ENCODE results near the gene PDLIM7. TPM values are rescaled to one million over a fixed set of nuclear protein-coding genes. Genes with fewer than 3 reads are reported as not detected.

The PDLIM7 gene
- total and polyA plus RNA-seq, 2 donors (not counting 3 experiments of a cell fraction or from before 2014, with no cell fraction given), result 314 to 318 TPM

DNA sequence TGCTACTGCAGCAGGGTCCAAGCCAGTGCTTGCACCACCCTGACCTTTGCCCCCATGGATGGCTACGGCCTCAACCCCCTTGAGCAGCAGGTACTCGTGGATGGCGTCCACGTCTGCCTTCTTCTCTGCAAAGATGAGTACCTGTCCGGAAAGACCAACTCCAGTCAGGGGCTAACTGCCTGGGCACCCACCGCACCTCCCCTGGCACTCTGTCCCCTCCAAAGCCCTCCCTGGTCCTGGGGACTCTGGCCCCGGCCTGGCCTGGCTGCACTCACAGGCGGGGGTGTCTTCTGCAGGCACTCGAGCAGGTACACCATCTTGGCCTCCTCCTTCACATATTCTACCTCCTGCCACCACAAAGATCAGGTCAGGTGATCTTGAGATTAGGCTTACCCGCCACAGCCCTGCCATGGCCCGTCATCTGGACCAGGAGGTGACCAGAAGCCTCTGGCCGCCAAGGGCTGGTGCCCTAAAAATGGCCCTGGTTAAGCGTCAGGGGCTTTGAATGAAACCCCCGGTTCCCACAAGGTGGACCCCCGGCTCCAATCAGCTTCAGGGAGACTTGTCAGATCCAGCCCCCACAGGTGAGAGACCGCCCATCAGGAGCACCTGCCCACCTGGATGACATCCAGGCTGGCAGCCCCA is 15.5 kb upstream of the PDLIM7 start:
- no peak for FAIRE-seq

GRCh38 chr5:177511796-177512675 is 14.6 kb upstream of the PDLIM7 start:
- no peaks in the 10 kb centered on the region for H3K27me3 ChIP-seq (ENCODE audit: control insufficient read depth in 2 of 2, insufficient read depth in 2 of 2, low read length in 2 of 2)
- intact Hi-C loops (cut with micrococcal nuclease) (no loop called here), dilution Hi-C loops (cut with MboI; ENCODE audit: extremely low pct_ligation_motif_present, low sequenced_read_pairs) (no loop called here)
- H3K9me3 ChIP-seq (replicated peaks; ENCODE audit: control insufficient read depth, insufficient read depth, low read length), result no peaks in the 10 kb centered on the region
- no peak for FAIRE-seq
- H3K4me2 ChIP-seq (ENCODE audit: insufficient read depth, low read length), result no peak overlapping the region
- H4K20me1 ChIP-seq (replicated peaks; ENCODE audit: control insufficient read depth, extremely low read depth, insufficient read depth, low read length), result no peaks in the 10 kb centered on the region
- no peak for DNase-seq (ENCODE audit: low read depth, low spot score)
- H2AFZ ChIP-seq (ENCODE audit: low read depth, low read length), result no peak overlapping the region
- TF ChIP-seq GATA2 (IDR thresholded peaks at IDR 0.05; ENCODE audit: insufficient read depth, insufficient read length, low read depth, low read length) (no peak), POLR2A (IDR thresholded peaks at IDR 0.05; ENCODE audit: low read depth, low read length) (no peak), EZH2 (IDR thresholded peaks at IDR 0.05; ENCODE audit: borderline replicate concordance, low read depth, low read length, severe bottlenecking) (no peak), CTCF (IDR thresholded peaks at IDR 0.05; ENCODE audit: extremely low read depth in 1 of 2, insufficient read depth in 1 of 2, low read depth in 1 of 2, low read length in 2 of 2) (no peak), POLR2AphosphoS5 (IDR thresholded peaks at IDR 0.05; ENCODE audit: insufficient read depth, low read depth, low read length) (no peak), MYC (IDR thresholded peaks at IDR 0.05; ENCODE audit: low read depth, low read length) (no peak), FOS (IDR thresholded peaks at IDR 0.05; ENCODE audit: borderline replicate concordance, insufficient read depth, low read length) (no peak), JUN (IDR thresholded peaks at IDR 0.05; ENCODE audit: borderline replicate concordance, insufficient read depth, insufficient read length, low read depth) (no peak)
- TF ChIP-seq, protein P1, sequence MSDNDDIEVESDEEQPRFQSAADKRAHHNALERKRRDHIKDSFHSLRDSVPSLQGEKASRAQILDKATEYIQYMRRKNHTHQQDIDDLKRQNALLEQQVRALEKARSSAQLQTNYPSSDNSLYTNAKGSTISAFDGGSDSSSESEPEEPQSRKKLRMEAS (IDR thresholded peaks at IDR 0.05; ENCODE audit: insufficient read depth, insufficient read length), result no peak
- no peak overlapping the region for H3K9ac ChIP-seq (replicated peaks; ENCODE audit: extremely low read depth, insufficient read depth, low read length)
- POLR2A ChIA-PET, result no interaction called here
- H3K36me3 ChIP-seq (ENCODE audit: control insufficient read depth in 2 of 2, extremely low read depth in 1 of 2, insufficient read depth in 2 of 2, low read length in 2 of 2), result peaks cover 9 to 42% of the 10 kb centered on the region in 2 experiments
- H3K4me3 ChIP-seq (replicated peaks in 1 of 3; ENCODE audit: insufficient read depth in 1 of 3, low read depth in 1 of 3, low read length in 3 of 3), result no peak overlapping the region
- H3K27ac ChIP-seq (ENCODE audit: insufficient read depth, low read depth, low read length), result no peak overlapping the region
- BruUV-seq (replicated peaks), result TSS peak; percentile 13
- CTCF ChIA-PET, result interaction anchor here (3.8 kb wide), 1 partner anchor 12 kb away, joined by 22 read pairs; no protein-coding TSS in a partner anchor
- H3K4me1 ChIP-seq (ENCODE audit: control insufficient read depth, extremely low read depth, insufficient read depth, low read length), result peaks cover 15% of the 10 kb centered on the region
- H3K9me1 ChIP-seq (replicated peaks; ENCODE audit: control insufficient read depth, extremely low read depth, insufficient read depth, low read length), result no peaks in the 10 kb centered on the region
- H3K79me2 ChIP-seq (ENCODE audit: control insufficient read depth, insufficient read depth, low read length), result peaks cover 14% of the 10 kb centered on the region

More for the DNA sequence above, 15.5 kb upstream of the PDLIM7 start:
- peaks cover 15% of the 10 kb centered on the region for H3K4me1 ChIP-seq (ENCODE audit: control insufficient read depth, extremely low read depth, insufficient read depth, low read length)
- no TSS peak for BruUV-seq (replicated peaks)
- intact Hi-C loops (cut with micrococcal nuclease), result no loop called here
- no peak for DNase-seq (ENCODE audit: low read depth, low spot score)
- no peak overlapping the region for H3K4me2 ChIP-seq (ENCODE audit: insufficient read depth, low read length)
- dilution Hi-C loops (cut with MboI; ENCODE audit: extremely low pct_ligation_motif_present, low sequenced_read_pairs), result no loop called here
- TF ChIP-seq EZH2 (IDR thresholded peaks at IDR 0.05; ENCODE audit: borderline replicate concordance, low read depth, low read length, severe bottlenecking), result no peak
- TF ChIP-seq POLR2A (IDR thresholded peaks at IDR 0.05; ENCODE audit: low read depth, low read length), result no peak
- no peak for TF ChIP-seq GATA2 (IDR thresholded peaks at IDR 0.05; ENCODE audit: insufficient read depth, insufficient read length, low read depth, low read length)
- no peak for TF ChIP-seq JUN (IDR thresholded peaks at IDR 0.05; ENCODE audit: borderline replicate concordance, insufficient read depth, insufficient read length, low read depth)
- TF ChIP-seq, protein P1 (IDR thresholded peaks at IDR 0.05; ENCODE audit: insufficient read depth, insufficient read length), result no peak
- H3K27me3 ChIP-seq (ENCODE audit: control insufficient read depth in 2 of 2, insufficient read depth in 2 of 2, low read length in 2 of 2), result no peaks in the 10 kb centered on the region
- H3K9me3 ChIP-seq (replicated peaks; ENCODE audit: control insufficient read depth, insufficient read depth, low read length), result no peaks in the 10 kb centered on the region
- ChIA-PET CTCF (no interaction called here), POLR2A (no interaction called here)
- H3K4me3 ChIP-seq (replicated peaks in 1 of 3; ENCODE audit: insufficient read depth in 1 of 3, low read depth in 1 of 3, low read length in 3 of 3), result no peak overlapping the region
- H4K20me1 ChIP-seq (replicated peaks; ENCODE audit: control insufficient read depth, extremely low read depth, insufficient read depth, low read length), result no peaks in the 10 kb centered on the region
- H3K9me1 ChIP-seq (replicated peaks; ENCODE audit: control insufficient read depth, extremely low read depth, insufficient read depth, low read length), result no peaks in the 10 kb centered on the region
- H3K79me2 ChIP-seq (ENCODE audit: control insufficient read depth, insufficient read depth, low read length), result peaks cover 14% of the 10 kb centered on the region
- peaks cover 9 to 42% of the 10 kb centered on the region in 2 experiments for H3K36me3 ChIP-seq (ENCODE audit: control insufficient read depth in 2 of 2, extremely low read depth in 1 of 2, insufficient read depth in 2 of 2, low read length in 2 of 2)
- H2AFZ ChIP-seq (ENCODE audit: low read depth, low read length), result no peak overlapping the region
- H3K9ac ChIP-seq (replicated peaks; ENCODE audit: extremely low read depth, insufficient read depth, low read length), result no peak overlapping the region
- no peak overlapping the region for H3K27ac ChIP-seq (ENCODE audit: insufficient read depth, low read depth, low read length)
